HTR-8/SVneo (cell line): ENCODE data around the gene CCDC85B.

Experiments used
- DNase-seq: peaks from one replicate; pipeline ENCODE4 v3.0.0; 2011; ENCODE audit warnings: low spot score, mixed read lengths; ENCODE audit not compliant: insufficient read length
- FAIRE-seq: peaks from 2 replicates; lab custom pipeline; 2011; peaks lifted over from hg19 to GRCh38; lab: Jason Lieb, UNC

Gene CCDC85B

DNA sequence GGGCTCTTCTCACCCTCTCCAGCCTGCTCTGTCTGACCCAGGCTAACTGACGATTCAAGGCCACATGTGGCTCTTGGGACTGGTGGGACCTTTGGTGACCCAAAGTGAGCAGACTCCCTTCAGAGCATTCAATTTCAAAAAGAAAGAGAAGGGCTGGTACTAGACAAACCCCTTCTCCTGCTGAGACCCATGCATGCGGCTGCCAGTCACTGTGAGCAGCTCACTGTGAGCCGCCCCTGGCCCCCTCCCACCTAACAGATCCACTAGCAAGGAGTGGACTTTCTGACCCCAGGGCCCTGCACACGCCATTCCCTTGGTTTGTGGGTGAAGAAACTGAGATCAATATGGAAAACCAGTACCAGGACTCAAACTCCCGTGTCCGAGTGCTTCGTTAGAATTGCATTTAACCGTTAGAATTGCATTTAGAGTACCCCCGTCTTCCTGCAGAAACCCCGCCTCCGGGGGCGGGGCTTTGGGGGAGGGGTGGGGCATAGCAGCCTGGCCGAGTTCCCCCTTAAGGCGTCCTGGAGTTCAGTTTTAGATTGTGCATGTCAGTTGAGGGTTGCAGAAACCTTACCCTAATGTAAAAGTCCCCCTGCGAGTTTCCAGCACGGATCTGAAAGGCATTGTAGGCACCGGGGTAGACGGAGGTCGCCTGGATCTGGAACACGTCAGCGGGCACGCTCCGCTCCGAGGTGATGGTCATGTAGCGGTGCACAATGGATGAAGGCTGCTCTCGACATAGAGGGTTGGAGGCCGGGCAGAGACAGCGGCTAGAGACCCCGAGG lies 23.0 kb upstream of the CCDC85B start:
- FAIRE-seq (peak; percentile 36), DNase-seq (no peak)

DNA sequence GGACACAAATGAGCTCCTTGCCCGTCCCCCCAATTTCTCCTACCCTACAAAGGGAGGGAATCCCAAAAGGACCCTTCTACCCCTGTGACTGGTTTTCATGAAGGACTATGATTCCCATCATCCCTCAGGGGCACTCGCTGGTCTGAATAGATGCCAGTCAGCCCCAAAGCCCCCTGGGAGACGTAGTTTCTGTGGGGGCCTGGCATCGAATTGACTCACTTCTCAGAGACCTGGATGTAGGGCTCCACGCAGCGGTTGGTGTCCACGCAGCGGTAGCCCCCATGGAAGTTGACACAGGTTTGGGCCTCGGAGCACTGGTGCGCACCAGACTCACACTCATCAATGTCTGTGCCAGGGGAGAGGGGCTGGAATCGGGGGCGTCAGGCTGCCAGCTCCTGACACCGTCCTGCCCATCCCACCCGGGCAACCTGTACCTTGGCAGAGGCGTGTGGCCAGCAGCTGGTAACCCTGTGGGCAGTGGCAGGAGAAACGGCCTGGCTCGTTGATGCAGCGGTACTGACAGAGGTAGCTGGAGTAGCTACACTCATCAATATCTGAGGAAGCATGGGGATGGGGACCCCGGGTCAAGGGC lies 22.3 kb upstream of the CCDC85B start:
- peak; percentile 75 for FAIRE-seq

DNA sequence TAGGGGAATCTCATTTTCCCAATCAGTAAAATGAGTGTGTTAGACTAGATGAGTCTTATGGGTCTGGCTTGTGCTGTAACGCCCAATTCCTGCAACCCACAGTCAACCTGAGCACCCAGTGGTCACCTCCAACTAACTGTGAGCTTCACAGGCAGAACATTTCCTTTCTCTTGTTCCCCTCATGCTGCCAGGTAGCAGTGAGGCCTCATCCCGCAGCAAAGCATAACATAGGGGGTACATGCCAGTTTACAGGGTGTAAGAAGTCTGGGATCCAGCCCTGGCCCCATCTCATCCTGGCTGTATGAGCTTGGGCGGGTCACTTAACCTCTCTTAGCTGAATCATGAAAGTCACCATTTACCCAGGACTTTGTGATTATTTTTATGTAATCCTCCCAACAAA lies 21.6 kb upstream of the CCDC85B start:
- no peak for FAIRE-seq
- no peak for DNase-seq

More for the DNA sequence above, 22.3 kb upstream of the CCDC85B start:
- no peak for DNase-seq

DNA sequence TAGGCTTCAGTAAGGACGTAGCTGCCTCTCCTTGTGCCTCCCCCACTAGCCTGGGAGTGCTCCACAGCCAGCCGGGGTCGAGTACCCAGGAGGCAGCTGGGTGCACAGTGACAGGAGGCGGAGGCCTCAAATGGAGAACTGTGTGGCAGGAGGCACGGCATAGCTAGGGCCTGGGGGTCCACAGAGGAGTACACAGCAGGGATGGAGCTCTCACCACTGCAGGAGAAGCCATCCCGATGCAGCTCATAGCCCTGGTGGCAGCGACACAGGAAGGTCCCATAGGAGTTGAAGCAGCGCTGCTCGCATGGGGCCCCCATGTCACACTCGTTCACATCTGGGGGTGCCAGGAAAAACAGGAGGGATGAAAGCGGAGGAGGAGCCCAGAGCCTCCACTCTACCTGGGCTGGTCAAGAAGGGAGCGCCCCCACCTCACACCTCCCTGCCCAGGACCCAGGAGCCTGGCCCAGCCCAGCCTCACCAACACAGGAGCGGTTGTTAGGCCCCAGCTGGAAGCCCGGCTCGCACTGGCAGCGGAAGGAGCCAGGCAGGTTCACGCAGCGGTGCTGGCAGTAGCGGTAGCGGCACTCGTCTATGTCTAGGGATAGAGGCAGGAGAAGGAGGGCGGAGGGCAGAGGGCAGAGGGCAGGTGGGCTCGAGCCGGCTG lies 20.7 kb upstream of the CCDC85B start:
- DNase-seq = no peak
- FAIRE-seq = no peak

DNA sequence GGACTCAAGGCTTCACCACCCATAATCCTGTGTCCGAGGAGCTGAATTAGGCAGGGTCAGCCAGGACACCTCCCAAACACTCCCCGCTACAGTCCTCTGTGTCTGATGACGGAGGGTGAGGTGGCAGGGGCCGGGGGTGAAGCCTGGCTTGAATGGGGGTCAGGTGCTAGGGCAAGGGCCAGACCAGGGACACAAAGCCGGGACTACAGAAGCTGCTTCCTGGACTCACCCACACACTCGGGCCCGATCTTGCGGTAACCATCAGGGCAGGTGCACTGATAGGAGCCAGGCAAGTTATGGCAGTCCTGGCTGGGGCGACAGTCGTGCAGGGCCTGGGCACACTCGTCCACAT lies 20.2 kb upstream of the CCDC85B start:
- peak; percentile 94 for FAIRE-seq
- DNase-seq = no peak

DNA sequence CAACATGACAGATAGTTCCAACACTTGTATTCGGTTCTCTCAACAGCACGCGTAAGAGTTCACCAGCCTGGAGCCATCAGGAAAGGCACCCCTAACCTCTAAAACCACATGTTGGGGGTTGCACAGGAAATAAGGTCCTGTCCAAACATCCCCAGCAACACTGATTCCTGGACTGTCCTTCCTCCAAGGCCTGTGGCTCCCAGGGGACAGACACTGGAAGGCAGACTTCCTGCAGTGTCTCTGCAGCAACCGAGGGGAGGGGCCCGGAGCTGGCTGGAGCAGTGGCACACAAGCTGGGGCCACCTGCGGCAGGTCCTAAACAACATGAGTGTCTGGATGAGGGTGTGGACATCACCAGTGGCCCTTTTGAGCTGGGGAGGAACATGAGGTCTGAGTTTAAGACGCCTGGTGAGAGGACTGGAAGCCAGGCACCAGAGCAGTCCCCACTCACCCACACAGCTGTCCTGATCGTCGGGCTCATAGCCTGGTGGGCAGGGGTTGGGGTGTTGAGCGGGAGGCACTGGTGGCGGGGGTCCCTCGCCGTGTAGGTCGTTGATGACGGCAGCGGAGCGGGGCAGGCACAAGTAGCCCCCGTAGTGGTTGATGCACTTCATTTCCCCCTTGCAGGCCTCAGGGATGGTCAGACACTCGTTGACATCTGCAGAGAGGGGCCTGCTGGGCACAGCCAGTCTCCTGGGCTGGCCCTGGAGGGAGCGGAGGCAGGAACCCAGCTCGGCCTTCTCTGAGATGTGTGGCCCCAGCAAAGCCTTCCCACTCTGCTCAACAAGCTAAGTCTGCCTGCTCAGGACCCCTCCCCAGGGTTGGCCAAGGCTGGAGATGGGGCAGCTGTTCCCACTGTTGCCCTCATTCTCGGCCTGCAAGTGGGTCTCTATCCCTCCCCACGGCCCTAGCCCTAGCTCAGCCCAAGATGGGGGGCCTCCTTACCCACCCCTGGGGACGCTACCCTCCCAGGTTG lies 19.5 kb upstream of the CCDC85B start:
- DNase-seq (no peak), FAIRE-seq (peak; percentile 49)

DNA sequence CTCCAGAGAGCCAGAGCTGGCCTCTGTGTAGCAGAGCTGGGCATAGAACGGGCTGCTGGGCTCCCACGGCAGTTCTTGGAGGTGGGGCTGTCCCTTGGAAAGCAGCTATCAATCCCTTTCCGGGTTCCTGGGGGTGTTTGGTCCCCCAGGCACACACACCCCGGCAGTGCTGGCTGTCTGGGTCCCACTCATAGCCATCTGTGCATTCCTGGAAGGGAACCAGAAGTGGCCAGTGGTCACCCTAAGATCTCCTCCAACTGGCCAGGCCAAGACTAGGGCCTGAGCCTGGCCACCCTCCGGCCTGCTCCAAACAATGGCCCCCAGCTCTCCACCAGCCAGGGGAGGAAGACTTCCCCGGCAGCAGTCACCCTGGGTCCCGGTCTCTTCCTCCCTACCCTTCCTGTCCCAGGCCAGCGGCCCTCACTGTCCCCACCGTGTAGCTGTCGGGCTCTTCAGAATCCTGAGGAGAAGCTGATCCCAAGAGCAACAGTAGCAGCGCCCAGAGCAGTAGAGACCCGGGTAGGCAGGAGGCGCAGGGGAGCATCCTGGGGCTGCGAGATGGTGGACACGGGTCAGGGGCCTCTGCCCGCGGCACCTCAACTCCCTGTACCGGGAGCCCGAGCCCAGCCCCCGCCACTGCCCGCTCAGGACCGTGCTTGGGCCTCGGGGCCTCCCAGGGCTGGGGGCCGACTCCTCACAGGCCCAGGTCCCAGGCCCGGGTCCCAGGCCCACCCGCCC lies 18.5 kb upstream of the CCDC85B start:
- DNase-seq = no peak
- peak; percentile 87 for FAIRE-seq

DNA sequence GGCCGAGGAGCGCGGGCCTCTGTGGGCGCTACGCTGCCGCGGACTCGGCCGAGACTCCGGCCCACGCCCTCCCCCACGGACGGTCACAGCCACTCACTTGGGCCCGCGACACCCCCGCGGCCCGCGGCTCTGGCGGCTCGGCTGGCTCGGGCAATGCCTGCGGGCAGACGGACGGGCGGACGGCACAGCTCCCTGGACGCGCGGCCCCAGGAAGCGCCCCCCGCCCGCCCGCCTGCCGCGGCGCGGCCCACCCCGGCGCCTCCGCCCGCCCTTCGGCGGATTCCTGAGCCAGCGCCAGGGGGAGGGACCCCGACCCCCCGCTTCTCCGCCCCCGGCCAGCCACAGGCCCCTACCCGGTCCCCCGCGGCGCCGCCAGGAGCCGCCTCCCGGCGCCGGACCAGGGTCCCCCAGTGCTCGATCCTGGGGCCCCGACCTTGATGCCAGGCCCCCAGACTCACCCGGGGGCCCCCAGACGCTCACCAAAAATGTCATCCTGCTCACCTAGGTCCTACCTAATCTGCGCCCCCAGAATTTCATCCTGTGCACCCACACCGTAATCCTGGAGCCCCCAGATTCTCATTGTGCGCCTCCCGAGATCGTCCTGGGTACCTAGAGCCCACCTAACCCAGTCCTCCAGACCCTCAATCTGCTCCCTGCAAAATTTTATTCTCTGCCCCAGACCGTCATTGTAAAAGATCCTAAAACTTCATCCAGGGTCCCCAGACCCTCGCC lies 17.7 kb upstream of the CCDC85B start, which contains the start of gene EFEMP2:
Gene EFEMP2 (minus strand): TSS at position 215 of the 732 bp plus-strand sequence. CDS start 446 bp downstream, outside the sequence.
- DNase-seq (no peak), FAIRE-seq (no peak)

DNA sequence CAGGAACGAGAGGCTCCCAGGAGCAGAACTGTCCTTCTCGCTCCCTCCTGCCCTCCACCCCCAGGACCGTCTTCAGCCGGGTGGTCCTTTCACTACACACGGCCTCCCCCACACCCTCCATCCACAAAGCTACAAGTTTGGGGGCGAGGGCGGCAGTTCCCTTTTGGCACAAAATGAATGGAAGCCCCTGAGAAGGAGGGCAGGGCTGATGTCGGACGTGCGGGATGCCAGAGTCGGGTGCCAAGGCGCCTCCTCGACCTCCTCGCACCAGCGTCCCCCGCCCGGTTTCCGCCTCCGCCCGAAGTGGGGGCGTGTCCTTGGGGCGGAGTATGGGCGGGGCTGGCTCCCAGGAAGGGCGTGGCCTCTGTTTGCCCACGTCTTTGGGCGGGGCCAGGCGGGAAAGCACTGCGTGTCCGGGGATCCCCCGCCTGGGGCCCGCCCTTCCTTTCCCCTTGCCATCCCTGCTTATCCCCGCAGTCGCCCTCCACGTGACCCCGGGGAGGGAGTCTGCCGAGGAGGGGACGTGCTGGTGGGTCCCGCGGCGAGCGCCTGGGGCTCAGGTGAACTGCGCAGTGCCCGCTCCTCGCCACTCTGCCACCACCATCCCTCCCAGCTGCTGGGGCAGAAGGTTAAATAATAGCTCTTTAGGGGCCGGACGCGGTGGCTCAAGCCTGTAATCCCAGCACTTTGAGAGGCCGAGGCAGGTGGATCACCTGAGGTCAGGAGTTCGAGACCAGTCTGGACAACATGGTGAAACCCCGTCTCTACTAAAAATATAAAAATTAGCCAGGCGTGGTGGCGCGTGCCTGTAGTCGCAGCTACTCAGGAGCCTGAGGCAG lies 16.9 kb upstream of the CCDC85B start:
- DNase-seq (peak; percentile 97), FAIRE-seq (peak; percentile 100)

DNA sequence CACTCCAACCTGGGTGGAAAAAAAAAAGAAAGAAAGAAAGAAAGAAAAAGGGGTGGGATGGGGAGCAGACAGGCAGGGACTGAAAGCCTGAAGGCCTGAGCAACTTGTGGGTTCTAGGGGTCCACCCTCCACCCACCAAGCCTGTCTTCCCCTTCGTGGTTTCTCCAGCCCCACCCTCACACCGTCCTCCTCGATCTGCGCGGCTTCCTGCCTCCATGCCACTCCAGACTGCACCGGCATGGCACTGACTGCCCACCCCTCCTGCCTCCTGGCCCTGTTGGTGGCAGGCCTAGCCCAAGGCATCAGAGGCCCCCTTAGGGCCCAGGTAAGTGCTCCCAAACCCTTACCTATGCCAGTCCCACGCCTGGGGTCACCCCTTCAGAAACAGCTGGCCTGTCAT lies 10.9 kb upstream of the CCDC85B start, which contains the start of gene CTSW:
Gene CTSW (plus strand): TSS at position 221 of the 400 bp plus-strand sequence. CDS start 18 bp downstream, at position 239.
- no peak for FAIRE-seq
- DNase-seq = no peak

DNA sequence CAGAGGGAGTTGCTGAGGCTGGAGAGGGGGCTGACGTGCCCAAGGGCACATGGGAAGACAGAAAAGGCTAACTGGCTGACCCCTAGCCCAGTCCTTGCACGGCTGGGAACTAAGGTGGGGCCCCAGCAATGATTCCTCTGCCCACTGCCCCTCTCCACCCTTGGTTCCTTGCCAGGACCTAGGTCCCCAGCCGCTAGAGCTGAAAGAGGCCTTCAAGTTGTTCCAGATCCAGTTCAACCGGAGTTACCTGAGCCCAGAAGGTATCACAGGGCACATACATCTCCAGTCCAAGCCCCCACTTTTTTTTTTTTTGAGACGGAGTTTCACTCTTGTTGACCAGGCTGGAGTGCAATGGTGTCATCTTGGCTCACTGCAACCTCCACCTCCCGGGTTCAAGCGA lies 10.4 kb upstream of the CCDC85B start:
- peak; percentile 23 for FAIRE-seq
- no peak for DNase-seq

DNA sequence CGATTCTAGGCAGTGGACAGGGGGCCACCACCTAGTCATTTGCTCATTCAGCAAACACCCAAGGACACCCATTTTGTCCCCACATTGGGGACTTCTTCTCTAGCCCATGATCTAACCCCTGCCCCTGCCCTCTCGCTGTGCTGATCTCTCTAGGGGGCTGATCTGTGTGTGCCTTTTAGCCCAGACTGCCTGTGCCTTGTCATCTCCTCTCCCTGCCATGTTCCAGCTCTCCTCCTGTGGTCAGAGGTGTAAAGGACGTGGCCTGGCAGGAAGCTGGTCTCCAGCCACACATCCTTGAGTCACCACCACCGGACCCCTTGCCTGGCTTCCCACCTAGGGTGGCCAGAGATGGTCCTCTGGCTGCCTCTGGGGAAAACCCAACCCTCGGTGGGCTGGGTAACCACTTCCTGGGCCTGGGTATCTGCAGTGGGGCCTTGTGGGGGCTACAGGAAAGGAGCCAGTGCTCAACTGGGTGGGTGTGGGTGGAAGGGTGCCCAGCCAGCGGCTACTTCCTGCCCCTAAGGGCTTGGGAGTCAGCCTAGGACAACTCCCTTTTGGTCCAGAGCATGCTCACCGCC lies 9.5 kb upstream of the CCDC85B start:
- peak; percentile 85 for FAIRE-seq
- DNase-seq = no peak

DNA sequence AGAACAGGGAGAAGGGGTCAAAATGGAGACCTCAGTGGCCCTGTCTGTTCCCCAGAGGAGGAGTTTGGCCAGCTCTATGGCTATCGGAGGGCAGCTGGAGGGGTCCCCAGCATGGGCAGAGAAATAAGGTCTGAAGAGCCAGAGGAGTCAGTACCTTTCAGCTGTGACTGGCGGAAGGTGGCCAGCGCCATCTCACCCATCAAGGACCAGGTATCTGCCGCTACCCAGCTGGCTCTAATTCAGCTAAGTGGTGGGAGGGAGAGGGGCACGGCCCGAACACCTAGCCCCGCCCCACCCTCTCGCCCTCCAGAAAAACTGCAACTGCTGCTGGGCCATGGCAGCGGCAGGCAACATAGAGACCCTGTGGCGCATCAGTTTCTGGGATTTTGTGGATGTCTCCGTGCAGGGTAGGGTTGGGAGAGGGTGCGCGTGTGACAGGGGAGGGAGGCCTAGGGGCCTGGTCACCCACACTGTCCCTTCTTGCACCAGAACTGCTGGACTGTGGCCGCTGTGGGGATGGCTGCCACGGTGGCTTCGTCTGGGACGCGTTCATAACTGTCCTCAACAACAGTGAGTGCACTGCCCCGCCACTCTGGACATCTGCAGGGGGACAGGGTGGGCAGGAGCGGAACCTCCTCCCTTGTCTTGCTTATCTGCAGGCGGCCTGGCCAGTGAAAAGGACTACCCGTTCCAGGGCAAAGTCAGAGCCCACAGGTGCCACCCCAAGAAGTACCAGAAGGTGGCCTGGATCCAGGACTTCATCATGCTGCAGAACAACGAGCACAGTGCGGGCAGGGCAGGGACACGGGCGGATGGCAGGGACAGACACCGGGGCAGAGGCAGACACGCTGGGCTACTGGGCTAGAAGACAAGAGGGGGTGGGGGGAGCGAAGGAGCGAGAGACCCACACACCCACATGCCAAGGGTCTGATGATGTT lies 8.1 kb upstream of the CCDC85B start:
- FAIRE-seq (peak; percentile 83), DNase-seq (no peak)

DNA sequence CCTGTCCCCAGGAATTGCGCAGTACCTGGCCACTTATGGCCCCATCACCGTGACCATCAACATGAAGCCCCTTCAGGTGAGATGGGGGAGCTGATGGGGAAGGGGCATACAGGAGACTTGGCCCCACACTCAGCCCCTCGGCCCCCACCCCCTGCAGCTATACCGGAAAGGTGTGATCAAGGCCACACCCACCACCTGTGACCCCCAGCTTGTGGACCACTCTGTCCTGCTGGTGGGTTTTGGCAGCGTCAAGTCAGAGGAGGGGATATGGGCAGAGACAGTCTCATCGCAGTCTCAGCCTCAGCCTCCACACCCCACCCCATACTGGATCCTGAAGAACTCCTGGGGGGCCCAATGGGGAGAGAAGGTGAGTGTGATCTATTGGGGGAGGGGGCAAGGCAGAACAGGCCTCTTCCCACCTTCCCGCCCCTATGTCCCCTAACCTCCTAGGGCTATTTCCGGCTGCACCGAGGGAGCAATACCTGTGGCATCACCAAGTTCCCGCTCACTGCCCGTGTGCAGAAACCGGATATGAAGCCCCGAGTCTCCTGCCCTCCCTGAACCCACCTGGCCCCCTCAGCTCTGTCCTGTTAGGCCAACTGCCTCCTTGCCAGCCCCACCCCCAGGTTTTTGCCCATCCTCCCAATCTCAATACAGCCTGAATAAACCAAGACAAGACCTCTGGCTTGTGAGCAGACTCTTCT lies 7.3 kb upstream of the CCDC85B start:
- DNase-seq = no peak
- peak; percentile 46 for FAIRE-seq

DNA sequence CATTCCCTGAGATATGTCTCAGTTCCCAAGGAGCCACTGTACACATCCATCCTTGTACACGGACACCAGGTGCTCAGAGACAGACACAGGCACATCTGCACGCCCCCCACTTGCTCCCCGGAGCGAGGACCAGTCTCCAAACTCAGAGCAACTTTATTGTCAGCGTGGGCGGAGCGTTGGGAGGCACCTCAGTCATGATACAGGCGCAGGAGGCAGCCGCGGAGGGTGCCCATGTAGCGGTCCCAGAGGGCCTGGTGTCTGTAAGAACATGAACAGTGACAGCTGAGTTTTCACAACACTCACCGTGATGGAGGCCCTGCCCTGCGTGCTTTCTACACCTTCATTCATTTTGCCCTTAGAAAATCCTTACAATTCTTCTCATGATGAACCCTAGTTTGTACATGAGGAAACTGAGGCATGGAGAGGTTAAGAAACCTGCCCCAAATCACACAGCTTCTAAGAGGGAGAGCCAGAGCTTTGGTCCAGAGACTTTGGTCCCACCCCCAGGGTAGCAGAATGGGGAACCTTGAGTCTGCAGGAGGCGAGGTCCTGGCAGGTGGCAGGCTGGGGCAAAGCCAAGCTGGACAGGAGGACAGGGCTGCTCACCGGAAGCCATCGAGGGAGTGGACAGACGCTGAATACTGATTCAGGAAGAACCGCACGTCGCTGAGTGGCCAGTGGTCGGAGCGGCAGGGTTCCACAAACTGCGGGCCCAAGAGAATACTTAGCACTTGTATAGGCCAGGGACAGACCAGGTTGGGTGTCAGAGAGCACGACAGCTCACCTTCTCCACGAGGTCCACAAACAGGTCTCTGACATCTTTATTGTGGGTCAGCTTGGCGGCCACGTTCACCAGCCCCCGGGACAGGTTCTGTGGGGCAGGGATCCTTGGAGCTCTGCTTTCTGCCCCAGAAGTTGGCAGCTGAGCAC lies 6.4 kb upstream of the CCDC85B start:
- DNase-seq (no peak), FAIRE-seq (peak; percentile 4)
